Stimulated activated CD4-positive, alpha-beta T cell treated with anti-CD3 and anti-CD28 coated beads, Interleukin-12 subunit alpha, Interleukin-12 subunit beta, amount 100 ng/mL, for 4 hours (primary cell): Measurements from ENCODE around the gene LYPD3.
"Not testable (repeated sequence)": the region's sequence is repeated elsewhere in the genome, so short reads cannot be mapped to it uniquely, and the experiment has no call there.

Experiments used
- DNase-seq: peaks from one replicate; pipeline ENCODE4 v3.0.0-alpha.2; 2020

The LYPD3 gene

GRCh38 chr19:43465468-43466120 is at the start of gene LYPD3:
LYPD3 (minus strand) TSS chr19:43465608; CDS start chr19:43465571, 37 bp downstream.
- DNase-seq, result no peak

GRCh38 chr19:43512399-43512798 is 47.0 kb upstream of the LYPD3 start:
- not testable (repeated sequence) for DNase-seq

- no peak for DNase-seq
These were observed 45.9 kb upstream of the LYPD3 start for GRCh38 chr19:43511324-43511723.

GRCh38 chr19:43510713-43511112 is 45.3 kb upstream of the LYPD3 start:
- no peak for DNase-seq

GRCh38 chr19:43507880-43508279 is 42.5 kb upstream of the LYPD3 start:
- DNase-seq, result no peak

- no peak for DNase-seq
These were observed 41.2 kb upstream of the LYPD3 start for GRCh38 chr19:43506629-43507028.

- DNase-seq, result no peak
These were observed 40.5 kb upstream of the LYPD3 start for GRCh38 chr19:43505941-43506340.

- no peak for DNase-seq
These were observed 39.7 kb upstream of the LYPD3 start for GRCh38 chr19:43505186-43505456.

- DNase-seq, result peak; percentile 45
These were observed 39.2 kb upstream of the LYPD3 start, which contains the start of gene PHLDB3 for GRCh38 chr19:43504426-43505185. PHLDB3 (minus strand) TSS chr19:43504746; CDS start chr19:43504118, 628 bp downstream.

- peak; percentile 100 for DNase-seq
These were observed 38.4 kb upstream of the LYPD3 start for GRCh38 chr19:43503501-43504425.

- no peak for DNase-seq
These were observed 37.1 kb upstream of the LYPD3 start for GRCh38 chr19:43502419-43502976.

- no peak for DNase-seq
These were observed 36.4 kb upstream of the LYPD3 start for GRCh38 chr19:43501661-43502418.

- DNase-seq, result no peak
These were observed 33.6 kb upstream of the LYPD3 start for GRCh38 chr19:43499042-43499441.

GRCh38 chr19:43498233-43498842 is 32.9 kb upstream of the LYPD3 start:
- no peak for DNase-seq

- DNase-seq, result no peak
These were observed 31.6 kb upstream of the LYPD3 start for GRCh38 chr19:43496960-43497359.

GRCh38 chr19:43495082-43495481 is 29.7 kb upstream of the LYPD3 start:
- DNase-seq, result no peak

- no peak for DNase-seq
These were observed 25.4 kb upstream of the LYPD3 start for GRCh38 chr19:43490759-43491158.

GRCh38 chr19:43489979-43490599 is 24.7 kb upstream of the LYPD3 start:
- no peak for DNase-seq

GRCh38 chr19:43489310-43489709 is 23.9 kb upstream of the LYPD3 start:
- no peak for DNase-seq

GRCh38 chr19:43488179-43488578 is 22.8 kb upstream of the LYPD3 start:
- no peak for DNase-seq

- DNase-seq, result no peak
These were observed 21.0 kb upstream of the LYPD3 start for GRCh38 chr19:43486412-43486811.
